Measurements from ENCODE around the gene FRMD1. TPM values are rescaled to one million over a fixed set of nuclear protein-coding genes. Genes with fewer than 3 reads are reported as not detected.

Gene FRMD1
- total RNA-seq, 1 experiment from 2014 or later: not detected

GRCh38 chr6:168020242-168020641 is 58.8 kb downstream of the FRMD1 start:
- H3K36me3 ChIP-seq: no peaks in the 10 kb centered on the region
- H3K4me3 ChIP-seq: no peak overlapping the region
- H3K27me3 ChIP-seq: no peaks in the 10 kb centered on the region
- DNase-seq: no peak
- H3K9me3 ChIP-seq: no peaks in the 10 kb centered on the region

GRCh38 chr6:168018664-168019063 is 60.3 kb downstream of the FRMD1 start:
- no peak overlapping the region for H3K4me3 ChIP-seq
- DNase-seq: no peak

GRCh38 chr6:168017629-168018028 is 61.4 kb downstream of the FRMD1 start:
- Histone ChIP-seq H3K36me3 (no peaks in the 10 kb centered on the region), H3K9me3 (peaks cover 3% of the 10 kb centered on the region; the same call in 1 of the 2 replicates), H3K4me3 (no peak overlapping the region), H3K27me3 (no peaks in the 10 kb centered on the region)
- DNase-seq: no peak

More at GRCh38 chr6:168018664-168019063, 60.3 kb downstream of the FRMD1 start:
- no peaks in the 10 kb centered on the region for H3K27me3 ChIP-seq
- H3K9me3 ChIP-seq: peaks cover 3% of the 10 kb centered on the region; the same call in 1 of the 2 replicates
- no peaks in the 10 kb centered on the region for H3K36me3 ChIP-seq

- Histone ChIP-seq H3K9me3 (peaks cover 3% of the 10 kb centered on the region; the same call in 1 of the 2 replicates), H3K36me3 (no peaks in the 10 kb centered on the region), H3K4me3 (no peak overlapping the region), H3K27me3 (no peaks in the 10 kb centered on the region)
- DNase-seq: no peak
Observed at GRCh38 chr6:168016721-168017525, 62.1 kb downstream of the FRMD1 start.

- H3K36me3 ChIP-seq: no peaks in the 10 kb centered on the region
Observed at GRCh38 chr6:168016176-168016620, 62.8 kb downstream of the FRMD1 start.

GRCh38 chr6:168015482-168016175 is 63.4 kb downstream of the FRMD1 start:
- H3K36me3 ChIP-seq: no peaks in the 10 kb centered on the region
- DNase-seq: no peak
- H3K9me3 ChIP-seq: peaks cover 12% of the 10 kb centered on the region
- no peak overlapping the region for H3K4me3 ChIP-seq
- no peaks in the 10 kb centered on the region for H3K27me3 ChIP-seq

More at GRCh38 chr6:168016176-168016620, 62.8 kb downstream of the FRMD1 start:
- Histone ChIP-seq H3K27me3 (no peaks in the 10 kb centered on the region), H3K4me3 (no peak overlapping the region), H3K9me3 (peaks cover 7% of the 10 kb centered on the region)
- no peak for DNase-seq

- DNase-seq: no peak
- Histone ChIP-seq H3K4me3 (no peak overlapping the region), H3K27me3 (no peaks in the 10 kb centered on the region), H3K36me3 (no peaks in the 10 kb centered on the region), H3K9me3 (peaks cover 16% of the 10 kb centered on the region)
Observed at GRCh38 chr6:168015009-168015408, 64.0 kb downstream of the FRMD1 start.

- Histone ChIP-seq H3K4me3 (no peak overlapping the region), H3K36me3 (no peaks in the 10 kb centered on the region), H3K9me3 (peaks cover 20% of the 10 kb centered on the region), H3K27me3 (no peaks in the 10 kb centered on the region)
- no peak for DNase-seq
Observed at GRCh38 chr6:168014428-168014827, 64.6 kb downstream of the FRMD1 start.

GRCh38 chr6:168013250-168013915 is 65.6 kb downstream of the FRMD1 start:
- no peak for DNase-seq
- Histone ChIP-seq H3K27me3 (no peaks in the 10 kb centered on the region), H3K9me3 (peaks cover 29% of the 10 kb centered on the region), H3K36me3 (no peaks in the 10 kb centered on the region), H3K4me3 (no peak overlapping the region)

- Histone ChIP-seq H3K4me3 (no peak overlapping the region), H3K27me3 (no peaks in the 10 kb centered on the region), H3K36me3 (no peaks in the 10 kb centered on the region), H3K9me3 (peaks cover 33% of the 10 kb centered on the region)
- no peak for DNase-seq
Observed at GRCh38 chr6:168012431-168013249, 66.4 kb downstream of the FRMD1 start.

GRCh38 chr6:168011291-168011690 is 67.7 kb downstream of the FRMD1 start:
- Histone ChIP-seq H3K27me3 (no peaks in the 10 kb centered on the region), H3K36me3 (no peaks in the 10 kb centered on the region), H3K4me3 (no peak overlapping the region), H3K9me3 (peaks cover 33% of the 10 kb centered on the region)
- no peak for DNase-seq

GRCh38 chr6:168009331-168009730 is 69.7 kb downstream of the FRMD1 start:
- DNase-seq: no peak
- Histone ChIP-seq H3K27me3 (no peaks in the 10 kb centered on the region), H3K4me3 (no peak overlapping the region), H3K9me3 (peaks cover 33% of the 10 kb centered on the region), H3K36me3 (no peaks in the 10 kb centered on the region)

GRCh38 chr6:168007592-168008338 is 71.2 kb downstream of the FRMD1 start:
- Histone ChIP-seq H3K4me3 (no peak overlapping the region), H3K27me3 (no peaks in the 10 kb centered on the region), H3K36me3 (no peaks in the 10 kb centered on the region), H3K9me3 (peaks cover 30% of the 10 kb centered on the region)
- DNase-seq: peak; percentile 89

- Histone ChIP-seq H3K27me3 (no peaks in the 10 kb centered on the region), H3K4me3 (no peak overlapping the region), H3K9me3 (peaks cover 22% of the 10 kb centered on the region), H3K36me3 (no peaks in the 10 kb centered on the region)
- DNase-seq: no peak
Observed at GRCh38 chr6:168005796-168006195, 73.2 kb downstream of the FRMD1 start.

GRCh38 chr6:168004945-168005344 is 74.1 kb downstream of the FRMD1 start:
- H3K9me3 ChIP-seq: peaks cover 17% of the 10 kb centered on the region
- DNase-seq: no peak
- no peaks in the 10 kb centered on the region for H3K27me3 ChIP-seq
- no peak overlapping the region for H3K4me3 ChIP-seq
- H3K36me3 ChIP-seq: no peaks in the 10 kb centered on the region

GRCh38 chr6:168004023-168004422 is 75.0 kb downstream of the FRMD1 start:
- no peaks in the 10 kb centered on the region for H3K36me3 ChIP-seq
- H3K27me3 ChIP-seq: no peaks in the 10 kb centered on the region
- no peak for DNase-seq
- peaks cover 9% of the 10 kb centered on the region for H3K9me3 ChIP-seq
- no peak overlapping the region for H3K4me3 ChIP-seq

All from MG63 (cell line).